A673 (cell line): ENCODE measurements around the gene SLC38A4. TPM values are rescaled to one million over a fixed set of nuclear protein-coding genes. Genes with fewer than 3 reads are reported as not detected.
"Not testable (repeated sequence)": the region's sequence is repeated elsewhere in the genome, so short reads cannot be mapped to it uniquely, and the experiment has no call there.

Source experiments
- BruUV-seq: library from RNA; stranded (reverse); fragments of 400-500 nt; replicated peaks from 2 replicates; lab custom pipeline; 2021; lab: Mats Ljungman, UMichigan
- CTCF ChIA-PET: fragments of 300-600 bp; sonication (Branson Sonifier 250); formaldehyde crosslinking; loops from one replicate; lab custom pipeline; 2022; ENCODE audit warnings: antibody characterized with exemption; lab: Charles Lee
- POLR2A ChIA-PET: fragments of 300-600 bp; sonication (Branson Sonifier 250); formaldehyde crosslinking; loops from one replicate; lab custom pipeline; 2022; ENCODE audit warnings: antibody characterized with exemption; ENCODE audit not compliant: low non-redundant PET; lab: Charles Lee
- DNase-seq: peaks from one replicate; pipeline ENCODE4 v3.0.0-alpha.2; 2015; ENCODE audit warnings: low spot score
- H3K27ac ChIP-seq: fragments of 200-600 bp; sonication (generic); 2 replicates; pipeline ENCODE4 v1.5.1; 2016; ENCODE audit warnings: mixed run types, low read depth, mild to moderate bottlenecking, mixed read lengths, antibody characterized with exemption, low read length; ENCODE audit not compliant: poor library complexity, severe bottlenecking
- H3K27me3 ChIP-seq: fragments of 200-600 bp; sonication (generic); replicated peaks from 2 replicates; pipeline ENCODE4 v1.6.1; 2017; ENCODE audit warnings: mixed run types, low read depth, mild to moderate bottlenecking, mixed read lengths, antibody characterized with exemption, low read length; ENCODE audit not compliant: insufficient read depth, poor library complexity
- H3K36me3 ChIP-seq: fragments of 200-600 bp; sonication (generic); 2 replicates; pipeline ENCODE4 v1.6.1; 2016; ENCODE audit warnings: mixed run types, mild to moderate bottlenecking, mixed read lengths, antibody characterized with exemption, low read length; ENCODE audit not compliant: insufficient read depth, poor library complexity, severe bottlenecking
- H3K4me1 ChIP-seq: fragments of 200-600 bp; sonication (generic); 2 replicates; pipeline ENCODE4 v1.6.1; 2017; ENCODE audit warnings: mixed run types, mild to moderate bottlenecking, mixed read lengths, antibody characterized with exemption, low read length; ENCODE audit not compliant: insufficient read depth, poor library complexity, severe bottlenecking
- H3K4me3 ChIP-seq: fragments of 200-600 bp; sonication (generic); 2 replicates; pipeline ENCODE4 v1.5.1; 2016; ENCODE audit warnings: low read depth, mixed run types, mild to moderate bottlenecking, mixed read lengths, low read length; ENCODE audit not compliant: poor library complexity, severe bottlenecking
- H3K9me3 ChIP-seq: fragments of 200-600 bp; sonication (generic); 2 replicates; pipeline ENCODE4 v1.6.1; 2016; ENCODE audit warnings: mixed run types, low read depth, mild to moderate bottlenecking, mixed read lengths, antibody characterized with exemption, low read length; ENCODE audit not compliant: poor library complexity, severe bottlenecking
- CTCF ChIP-seq: fragments of 300-800, 200-600 bp; sonication (generic); conservative IDR thresholded peaks from 2 replicates; pipeline ENCODE4 v1.5.1; 2017; ENCODE audit warnings: low read depth, mild to moderate bottlenecking, antibody characterized with exemption, low read length, moderate library complexity, mixed read lengths
- EZH2 ChIP-seq: fragments of 200-600 bp; sonication (generic); IDR thresholded peaks from 2 replicates; pipeline ENCODE4 v1.6.1; 2017; ENCODE audit warnings: borderline replicate concordance, low read depth, mild to moderate bottlenecking, mixed read lengths, antibody characterized with exemption, low read length; ENCODE audit not compliant: poor library complexity, severe bottlenecking
- intact Hi-C: fragments of 100-400 bp; cut with micrococcal nuclease; formaldehyde crosslinking; loops from one replicate; pipeline ENCODE4 v1.10.0; 2022; ENCODE audit not compliant: unreplicated experiment
- total RNA-seq: library from RNA; stranded (reverse); gene quantifications from 2 replicates; pipeline ENCODE4 v1.2.3, GENCODE V29; 2021

SLC38A4 gene
- total RNA-seq, 1 experiment from 2014 or later = 0.58 TPM

GRCh38 chr12:46749322-46749721 is 76.5 kb downstream of the SLC38A4 start:
- no peak for TF ChIP-seq EZH2
- no peak for TF ChIP-seq CTCF
- intact Hi-C loops = loop anchor here (5.0 kb wide), 1 partner anchor 233 kb away; no protein-coding TSS in a partner anchor
- POLR2A ChIA-PET = no interaction called here
- no peak for DNase-seq
- no TSS peak for BruUV-seq
- no peak overlapping the region for H3K27ac ChIP-seq
- H3K9me3 ChIP-seq = peaks cover 3% of the 10 kb centered on the region
- no peaks in the 10 kb centered on the region for H3K27me3 ChIP-seq
- CTCF ChIA-PET = no interaction called here
- peaks cover 27% of the 10 kb centered on the region for H3K4me1 ChIP-seq
- no peaks in the 10 kb centered on the region for H3K36me3 ChIP-seq
- no peak overlapping the region for H3K4me3 ChIP-seq

GRCh38 chr12:46744283-46744682 is 81.5 kb downstream of the SLC38A4 start:
- no peak for TF ChIP-seq EZH2
- no peak for TF ChIP-seq CTCF
- Histone ChIP-seq H3K36me3 (no peaks in the 10 kb centered on the region), H3K4me1 (no peaks in the 10 kb centered on the region), H3K27me3 (no peaks in the 10 kb centered on the region), H3K27ac (no peak overlapping the region), H3K4me3 (no peak overlapping the region), H3K9me3 (peaks cover 3% of the 10 kb centered on the region)
- BruUV-seq = no TSS peak
- ChIA-PET POLR2A (interaction anchor here (0.6 kb wide), 1 partner anchor 1534 kb away, joined by 3 read pairs; no protein-coding TSS in a partner anchor), CTCF (no interaction called here)
- intact Hi-C loops = no loop called here
- DNase-seq = no peak

- Histone ChIP-seq H3K27me3 (no peaks in the 10 kb centered on the region), H3K36me3 (no peaks in the 10 kb centered on the region), H3K9me3 (no peaks in the 10 kb centered on the region), H3K4me3 (no peak overlapping the region), H3K4me1 (no peaks in the 10 kb centered on the region), H3K27ac (no peak overlapping the region)
- CTCF ChIA-PET = no interaction called here
- intact Hi-C loops = no loop called here
- no peak for DNase-seq
- POLR2A ChIA-PET = no interaction called here
- no TSS peak for BruUV-seq
- TF ChIP-seq EZH2 (no peak), CTCF (no peak)
These were observed 82.3 kb downstream of the SLC38A4 start for GRCh38 chr12:46743456-46743855.

- H3K27ac ChIP-seq, H3K27me3 ChIP-seq, CTCF ChIA-PET, H3K4me3 ChIP-seq, intact Hi-C loops, DNase-seq, POLR2A ChIA-PET, BruUV-seq, H3K4me1 ChIP-seq, H3K36me3 ChIP-seq, H3K9me3 ChIP-seq: not testable (repeated sequence)
These were observed 83.5 kb downstream of the SLC38A4 start for GRCh38 chr12:46742271-46742670.
